Neuron (in vitro differentiated cells): ENCODE measurements around the gene C5orf52.
"Not testable (repeated sequence)": the region's sequence is repeated elsewhere in the genome, so short reads cannot be mapped to it uniquely, and the experiment has no call there.

Source experiments
- H2AFZ ChIP-seq: one replicate; pipeline ENCODE4 v1.6.1; 2013; ENCODE audit warnings: low read depth, mild to moderate bottlenecking, inconsistent platforms, low read length, moderate library complexity
- H3K27me3 ChIP-seq: one replicate; pipeline ENCODE4 v1.6.1; 2013; ENCODE audit warnings: low read length; ENCODE audit not compliant: insufficient read depth
- H3K36me3 ChIP-seq: one replicate; pipeline ENCODE4 v1.6.1; 2013; ENCODE audit warnings: low read length; ENCODE audit not compliant: insufficient read depth
- H3K4me1 ChIP-seq: one replicate; pipeline ENCODE4 v1.6.1; 2013; ENCODE audit warnings: low read length; ENCODE audit not compliant: insufficient read depth
- H3K4me3 ChIP-seq: 2 replicates; pipeline ENCODE4 v1.5.1; 2013; ENCODE audit warnings: mild to moderate bottlenecking, low read length, moderate library complexity
- H3K9me3 ChIP-seq: one replicate; pipeline ENCODE4 v1.6.1; 2013; ENCODE audit warnings: low read length

The C5orf52 gene

DNA sequence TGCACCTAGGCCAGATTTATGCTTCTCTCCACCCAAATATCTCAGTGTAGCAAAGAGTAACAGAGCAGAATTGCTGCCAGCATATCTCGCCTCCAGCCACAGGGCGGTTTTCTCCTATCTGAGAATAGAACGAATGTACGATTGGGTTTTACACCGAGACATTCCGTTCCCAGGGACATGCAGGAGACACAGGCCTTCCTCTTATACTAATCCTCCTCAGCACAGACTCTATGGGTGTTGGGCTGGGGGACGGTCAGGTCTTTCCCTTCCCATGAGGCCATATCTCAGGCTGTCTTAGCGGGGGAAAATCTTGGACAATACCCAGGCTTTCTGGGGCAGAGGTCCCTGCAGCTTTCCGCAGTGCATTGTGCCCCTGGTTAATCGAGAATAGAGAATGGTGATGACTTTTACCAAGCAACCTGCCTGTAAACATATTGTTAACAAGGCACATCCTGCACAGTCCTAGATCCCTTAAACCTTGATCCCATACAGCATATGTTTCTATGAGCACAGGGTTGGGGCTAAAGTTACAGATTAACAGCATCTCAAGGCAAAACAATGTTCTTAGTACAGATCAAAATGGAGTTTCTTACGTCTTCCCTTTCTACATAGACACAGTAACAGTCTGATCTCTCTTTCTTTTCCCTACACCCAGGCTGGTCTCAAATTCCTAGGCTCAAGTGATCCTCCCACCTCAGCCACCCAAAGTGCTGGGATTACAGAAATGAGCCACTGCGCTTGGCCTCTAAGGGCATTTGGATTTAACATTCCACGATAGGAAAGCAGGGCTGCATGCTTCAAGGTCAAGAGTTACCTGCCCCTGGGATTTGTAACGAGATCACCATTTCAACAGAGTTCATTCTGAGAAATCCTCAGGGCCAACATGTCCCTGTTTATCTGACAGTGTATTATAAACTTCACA, 15.2 kb downstream of the C5orf52 start:
- H3K36me3 ChIP-seq, H3K4me1 ChIP-seq, H3K27me3 ChIP-seq, H2AFZ ChIP-seq, H3K4me3 ChIP-seq, H3K9me3 ChIP-seq: not testable (repeated sequence)

DNA sequence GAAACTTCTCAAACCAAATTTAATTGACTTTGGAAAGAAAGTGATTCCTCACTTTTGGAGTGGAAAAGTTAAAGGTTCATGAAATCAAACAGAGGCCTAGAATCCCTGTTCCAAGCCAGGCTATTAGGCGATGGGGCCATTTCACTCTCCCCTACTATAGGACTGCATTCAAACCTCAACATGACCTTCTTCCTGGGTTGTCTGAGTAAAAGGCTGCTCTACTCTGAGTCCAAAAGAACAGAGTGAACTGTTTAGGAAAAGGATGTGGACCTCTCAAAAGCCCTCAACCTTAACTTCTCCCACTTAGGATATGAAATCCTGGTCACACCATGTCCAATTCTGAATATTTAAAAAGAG, 15.8 kb downstream of the C5orf52 start:
- Histone ChIP-seq H3K36me3 (no peaks in the 10 kb centered on the region), H3K9me3 (peaks cover 7% of the 10 kb centered on the region), H3K27me3 (no peaks in the 10 kb centered on the region), H3K4me1 (no peaks in the 10 kb centered on the region), H2AFZ (no peak overlapping the region), H3K4me3 (no peak overlapping the region)

DNA sequence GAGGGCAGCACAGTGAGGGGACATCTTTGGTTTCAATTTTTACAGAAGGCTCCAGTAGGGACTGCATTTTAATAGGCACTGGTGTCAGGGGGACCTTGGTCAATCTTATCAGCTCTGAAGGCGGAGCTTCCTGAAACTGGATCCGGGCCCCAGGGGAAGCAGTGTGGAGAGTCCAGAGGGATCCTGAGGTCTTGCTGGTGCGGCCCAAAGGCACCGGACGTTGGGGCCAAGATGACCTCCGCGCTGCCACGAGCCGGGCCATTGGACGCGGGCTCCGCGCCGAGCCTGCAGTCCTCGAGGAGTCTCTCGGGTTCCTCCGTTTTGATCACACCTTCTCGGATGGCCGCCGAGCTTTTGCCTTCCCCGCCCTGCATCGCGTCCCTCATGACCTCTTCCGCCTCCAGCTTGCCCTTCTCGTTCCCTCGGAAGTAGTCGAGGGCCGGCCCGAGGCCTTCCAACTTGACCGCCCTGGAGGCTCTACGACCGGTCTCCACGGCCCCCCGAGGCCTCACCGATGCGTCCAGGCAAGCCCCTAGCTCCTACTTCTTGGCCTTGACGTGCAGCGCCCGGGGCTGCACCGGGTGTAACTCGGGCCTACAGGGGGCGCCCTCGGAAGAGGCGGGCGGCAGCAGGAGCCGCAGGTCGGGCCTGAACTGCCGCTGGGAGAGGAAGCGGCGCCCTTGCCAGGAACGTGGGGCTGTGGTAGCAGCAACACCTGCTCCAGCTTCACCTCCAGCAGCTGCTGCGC, 18.8 kb downstream of the C5orf52 start:
- Histone ChIP-seq H3K4me3 (no peak overlapping the region), H3K27me3 (no peaks in the 10 kb centered on the region), H3K9me3 (peaks cover 7% of the 10 kb centered on the region), H2AFZ (no peak overlapping the region), H3K36me3 (no peaks in the 10 kb centered on the region), H3K4me1 (no peaks in the 10 kb centered on the region)

DNA sequence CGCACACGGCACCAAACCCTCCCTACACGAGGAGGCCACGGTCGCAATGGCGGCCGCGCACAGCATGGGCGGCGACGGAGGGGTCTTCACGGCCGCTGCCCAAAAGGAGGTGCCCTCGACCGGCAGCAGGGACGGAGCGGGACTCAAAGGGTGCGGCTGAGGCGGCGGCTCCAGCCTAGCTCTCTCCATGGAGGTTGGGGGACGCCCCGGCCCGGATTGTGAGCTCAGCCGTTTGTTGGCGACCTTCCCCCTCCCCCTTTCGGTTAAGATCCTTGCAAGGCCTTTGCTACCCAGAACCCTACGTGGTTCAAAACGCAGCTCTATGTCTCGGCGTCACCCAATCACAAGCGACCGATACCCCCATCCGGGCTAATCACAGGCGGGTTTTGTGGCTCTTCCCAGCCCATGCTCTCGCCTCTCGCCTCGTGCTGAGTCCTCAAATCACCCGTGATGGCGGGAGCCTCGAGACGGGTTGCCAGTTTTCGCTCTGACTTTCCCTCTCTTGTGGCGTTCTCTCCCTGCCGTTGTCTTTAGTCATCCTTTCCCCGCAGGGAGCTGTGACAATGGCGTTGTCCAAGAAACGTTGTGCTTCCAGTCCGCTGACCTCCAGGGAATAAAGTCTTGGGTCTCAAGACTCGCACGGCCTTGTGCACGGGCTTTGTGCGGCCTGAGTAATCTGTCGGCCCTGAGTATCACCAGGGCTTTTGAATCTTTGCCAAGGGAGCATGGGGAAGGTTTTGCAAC, 19.5 kb downstream of the C5orf52 start:
- Histone ChIP-seq H3K36me3 (no peaks in the 10 kb centered on the region), H2AFZ (no peak overlapping the region), H3K4me1 (no peaks in the 10 kb centered on the region), H3K9me3 (peaks cover 7% of the 10 kb centered on the region), H3K27me3 (no peaks in the 10 kb centered on the region), H3K4me3 (no peak overlapping the region)

DNA sequence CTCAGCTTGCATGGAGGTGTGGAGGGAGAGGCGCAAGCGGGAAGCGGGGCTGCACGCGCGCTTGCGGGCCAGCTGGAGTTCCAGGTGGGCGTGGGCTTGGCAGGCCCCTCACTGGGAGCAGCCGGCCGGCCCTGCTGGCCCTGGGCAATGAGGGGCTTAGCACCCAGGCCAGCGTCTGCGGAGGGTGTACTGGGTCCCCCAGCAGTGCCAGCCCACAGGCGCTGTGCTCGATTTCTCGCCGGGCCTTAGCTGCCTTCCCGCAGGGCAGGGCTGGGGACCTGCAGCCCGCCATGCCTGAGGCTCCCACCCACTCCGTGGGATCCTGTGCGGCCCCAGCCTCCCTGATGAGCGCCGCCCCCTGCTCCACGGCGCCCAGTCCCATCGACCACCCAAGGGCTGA, 22.5 kb downstream of the C5orf52 start:
- H3K27me3 ChIP-seq, H3K4me3 ChIP-seq, H2AFZ ChIP-seq, H3K9me3 ChIP-seq, H3K36me3 ChIP-seq, H3K4me1 ChIP-seq: not testable (repeated sequence)

DNA sequence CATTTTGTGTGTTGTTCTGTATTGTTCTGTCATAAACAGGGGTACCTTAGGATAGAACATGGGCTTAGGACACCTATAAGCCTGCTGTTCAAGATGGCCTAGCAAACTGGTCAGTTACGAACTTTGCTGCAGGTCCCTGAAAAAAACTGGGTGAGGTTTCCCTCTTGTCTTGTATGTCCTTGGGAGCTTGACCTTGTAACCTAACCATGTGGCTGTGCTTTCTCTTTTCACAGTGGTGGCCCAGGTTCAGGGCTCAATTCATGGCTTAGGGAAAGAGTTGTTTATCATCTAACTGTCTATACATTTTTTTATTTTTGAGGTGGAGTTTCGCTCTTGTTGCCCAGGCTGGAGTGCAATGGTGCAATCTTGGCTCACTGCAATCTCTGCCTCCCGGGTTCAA, 24.8 kb downstream of the C5orf52 start:
- H3K27me3 ChIP-seq, H3K9me3 ChIP-seq, H2AFZ ChIP-seq, H3K36me3 ChIP-seq, H3K4me3 ChIP-seq, H3K4me1 ChIP-seq: not testable (repeated sequence)

DNA sequence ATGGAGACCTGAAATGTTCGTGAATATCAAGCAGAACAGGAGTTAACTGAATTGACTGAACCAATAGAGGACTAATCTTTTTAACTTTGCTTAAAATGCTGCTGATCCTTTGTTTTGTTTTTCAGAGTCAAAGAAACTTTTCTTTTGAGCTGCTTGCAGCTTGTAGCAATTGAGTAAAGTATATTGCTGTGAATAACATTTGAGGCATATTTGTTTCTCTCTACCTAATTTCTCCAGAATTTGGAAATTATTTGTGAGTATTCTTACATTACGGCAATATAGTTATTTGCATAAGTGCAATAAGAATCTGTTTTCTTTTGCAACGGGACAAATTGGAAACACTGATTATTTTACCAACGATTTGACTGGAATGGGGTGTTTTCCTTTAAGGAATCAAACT, 27.3 kb downstream of the C5orf52 start:
- H3K36me3 ChIP-seq, H3K9me3 ChIP-seq: not testable (repeated sequence)

DNA sequence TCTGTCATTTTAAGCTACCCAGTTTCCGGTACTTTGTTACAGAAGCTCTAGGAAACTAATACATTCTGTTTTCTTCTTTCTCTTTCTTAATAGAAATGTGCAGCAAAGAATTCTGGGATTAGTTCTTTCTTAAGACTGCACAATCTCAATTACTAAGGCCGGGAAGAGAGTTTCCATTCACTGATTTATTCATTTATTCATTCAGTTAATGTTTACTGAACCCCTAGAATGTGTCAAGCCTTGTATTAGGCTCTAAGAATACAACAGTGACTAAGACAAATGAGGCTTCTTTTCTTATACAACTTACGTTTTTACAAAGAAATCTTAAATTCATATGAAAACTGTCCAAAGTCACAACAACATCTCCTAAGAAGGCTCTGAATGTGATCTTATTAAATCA, 32.4 kb downstream of the C5orf52 start:
- Histone ChIP-seq H2AFZ (no peak overlapping the region), H3K9me3 (no peaks in the 10 kb centered on the region), H3K36me3 (no peaks in the 10 kb centered on the region), H3K4me3 (no peak overlapping the region), H3K27me3 (no peaks in the 10 kb centered on the region), H3K4me1 (no peaks in the 10 kb centered on the region)

More for the DNA sequence above, 27.3 kb downstream of the C5orf52 start:
- H3K4me3 ChIP-seq, H3K27me3 ChIP-seq, H3K4me1 ChIP-seq, H2AFZ ChIP-seq: not testable (repeated sequence)

DNA sequence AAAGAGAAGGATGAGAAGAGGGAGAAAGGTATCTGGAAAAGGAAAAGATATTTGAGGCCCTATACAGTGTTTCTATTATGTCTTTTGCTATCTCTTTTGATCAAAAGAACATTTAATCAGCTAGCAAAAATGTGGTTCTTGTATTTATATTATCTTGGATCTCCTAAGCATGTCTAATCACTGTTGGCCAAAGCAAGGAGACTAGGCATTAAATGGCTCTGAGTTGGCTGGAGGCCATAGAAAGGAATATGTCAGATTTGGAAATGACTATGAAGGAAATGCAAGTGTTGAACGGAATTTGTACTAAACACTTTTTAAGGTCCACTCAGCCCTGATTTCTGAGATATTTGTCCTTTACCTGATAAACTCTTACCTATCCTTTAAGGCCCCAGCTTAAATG, 37.5 kb downstream of the C5orf52 start:
- Histone ChIP-seq H3K4me3 (no peak overlapping the region), H2AFZ (no peak overlapping the region), H3K27me3 (no peaks in the 10 kb centered on the region), H3K4me1 (no peaks in the 10 kb centered on the region), H3K36me3 (no peaks in the 10 kb centered on the region), H3K9me3 (no peaks in the 10 kb centered on the region)

DNA sequence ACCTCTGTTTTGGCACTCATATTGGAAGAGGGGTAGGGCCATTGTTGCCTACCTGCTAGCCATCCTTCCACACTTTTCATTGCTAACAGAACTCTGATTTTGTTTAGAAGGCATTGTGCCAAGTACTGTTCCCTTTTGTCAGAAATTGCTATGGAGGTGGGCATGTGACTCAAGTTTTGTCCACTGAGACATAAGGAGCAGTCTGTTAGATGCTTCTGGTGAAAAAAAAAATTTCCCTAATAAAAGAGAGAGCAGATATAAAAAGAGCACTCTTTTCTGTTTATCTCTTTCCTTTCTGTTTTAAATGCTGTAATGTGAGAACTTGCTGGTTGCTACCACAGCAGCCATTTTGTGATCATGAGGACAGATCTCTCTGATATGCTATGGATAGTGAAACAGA, 38.0 kb downstream of the C5orf52 start:
- no peaks in the 10 kb centered on the region for H3K4me1 ChIP-seq
- H3K27me3 ChIP-seq, result no peaks in the 10 kb centered on the region
- H3K36me3 ChIP-seq, result no peaks in the 10 kb centered on the region
- no peaks in the 10 kb centered on the region for H3K9me3 ChIP-seq
- no peak overlapping the region for H2AFZ ChIP-seq
- no peak overlapping the region for H3K4me3 ChIP-seq

DNA sequence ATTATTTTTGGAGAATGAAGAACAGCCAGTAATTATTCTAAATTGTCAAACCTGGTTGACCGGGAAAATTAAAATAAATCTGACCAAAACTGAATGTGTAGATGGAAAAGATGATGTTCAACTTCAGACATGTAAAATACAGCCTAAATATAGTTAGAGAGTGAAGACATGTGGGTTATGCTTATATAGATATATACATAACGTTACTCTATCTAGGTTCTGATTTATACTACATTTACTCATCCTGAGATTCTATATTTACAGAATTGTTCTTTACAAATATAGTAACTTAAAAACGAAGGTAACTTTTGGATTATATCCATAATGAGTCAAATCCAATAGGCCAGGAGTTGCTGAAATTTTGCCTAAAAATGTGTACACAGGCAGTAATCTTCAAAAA, 39.1 kb downstream of the C5orf52 start:
- Histone ChIP-seq H3K4me3 (no peak overlapping the region), H3K36me3 (no peaks in the 10 kb centered on the region), H2AFZ (no peak overlapping the region), H3K4me1 (no peaks in the 10 kb centered on the region), H3K9me3 (no peaks in the 10 kb centered on the region), H3K27me3 (no peaks in the 10 kb centered on the region)

DNA sequence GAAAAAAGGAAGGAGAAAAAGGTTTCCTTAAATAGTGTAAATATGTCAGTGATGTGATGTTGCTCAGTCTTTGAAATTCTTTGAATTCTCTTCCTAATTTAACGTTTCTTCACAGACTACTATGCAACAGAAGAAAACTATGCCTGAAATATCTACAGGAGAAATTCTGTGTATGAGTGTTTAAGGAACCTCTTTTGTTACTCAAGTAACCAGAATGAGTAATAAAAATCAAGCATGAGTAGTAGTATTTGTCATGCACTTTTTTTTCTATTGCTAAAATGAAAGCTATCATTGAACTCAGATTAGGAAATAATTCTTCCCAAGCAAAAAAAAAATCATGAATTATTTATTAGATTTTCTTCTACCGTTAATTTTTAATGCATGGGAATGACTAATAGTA, 39.5 kb downstream of the C5orf52 start:
- H3K4me1 ChIP-seq, result no peaks in the 10 kb centered on the region
- no peaks in the 10 kb centered on the region for H3K9me3 ChIP-seq
- no peak overlapping the region for H2AFZ ChIP-seq
- no peak overlapping the region for H3K4me3 ChIP-seq
- H3K27me3 ChIP-seq, result no peaks in the 10 kb centered on the region
- no peaks in the 10 kb centered on the region for H3K36me3 ChIP-seq
